Measurements from ENCODE around the gene RNASET2.
"Not testable (repeated sequence)": the region's sequence is repeated elsewhere in the genome, so short reads cannot be mapped to it uniquely, and the experiment has no call there.

The RNASET2 gene

DNA sequence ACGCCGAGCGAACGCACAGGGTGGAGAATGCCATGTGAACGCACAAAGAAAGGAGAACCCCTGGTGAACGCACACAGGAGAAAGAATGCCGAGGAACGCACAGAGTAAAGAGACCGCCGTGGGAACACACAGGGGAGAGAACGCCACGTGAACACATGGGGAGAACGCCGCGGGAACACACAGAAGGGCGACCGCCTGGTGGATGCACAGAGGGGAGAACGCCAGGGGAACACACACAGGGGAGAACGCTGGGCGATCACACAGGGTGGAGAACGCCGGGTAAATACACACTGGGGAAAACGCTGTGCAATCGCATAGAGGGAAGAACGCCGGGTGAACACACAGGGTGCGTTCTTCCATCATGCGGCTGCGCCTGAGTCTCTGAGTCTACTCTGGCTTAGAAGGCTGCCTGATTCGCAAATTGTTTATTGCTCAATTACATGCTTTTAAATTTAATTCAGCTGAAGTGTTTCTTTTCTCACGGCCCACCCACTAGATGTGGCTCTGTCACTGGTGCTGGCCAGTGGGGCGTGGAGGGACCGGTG lies 54.1 kb downstream of the RNASET2 start:
- DNase-seq = no peak

GRCh38 chr6:166901626-166902025 lies 54.7 kb downstream of the RNASET2 start:
- DNase-seq = no peak

DNA sequence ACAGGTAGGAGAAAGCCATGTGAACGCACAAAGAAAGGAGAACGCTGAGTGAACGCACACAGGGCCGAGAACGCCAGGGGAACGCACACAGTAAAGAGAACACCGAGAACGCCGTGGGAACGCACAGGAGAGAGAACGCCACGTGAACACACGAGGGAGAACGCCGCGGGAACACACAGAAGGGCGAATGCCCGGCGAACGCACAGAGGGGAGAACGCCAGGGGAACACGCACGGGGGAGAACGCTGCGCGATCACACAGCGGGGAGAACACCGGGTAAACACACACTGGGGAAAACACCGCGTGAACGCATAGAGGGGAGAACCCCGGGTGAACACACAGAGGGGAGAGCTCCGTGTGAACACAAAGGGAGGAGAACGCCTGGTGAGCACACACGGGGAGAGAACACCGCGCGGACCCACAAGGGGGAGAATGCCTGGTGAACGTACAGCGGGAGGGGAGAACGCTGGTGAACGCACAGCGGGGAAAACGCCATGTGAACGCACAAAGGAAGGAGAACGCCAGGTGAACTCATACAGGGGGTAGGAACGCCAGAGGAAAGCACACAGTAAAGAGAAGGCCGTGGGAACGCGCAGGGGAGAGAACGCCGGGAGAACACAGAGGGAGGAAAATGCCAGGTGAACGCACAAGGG lies 55.3 kb downstream of the RNASET2 start:
- no peak for DNase-seq

GRCh38 chr6:166900130-166900708 lies 56.1 kb downstream of the RNASET2 start:
- no peak for DNase-seq

- no peak for DNase-seq
Measured at GRCh38 chr6:166898910-166899309, 57.4 kb downstream of the RNASET2 start.

DNA sequence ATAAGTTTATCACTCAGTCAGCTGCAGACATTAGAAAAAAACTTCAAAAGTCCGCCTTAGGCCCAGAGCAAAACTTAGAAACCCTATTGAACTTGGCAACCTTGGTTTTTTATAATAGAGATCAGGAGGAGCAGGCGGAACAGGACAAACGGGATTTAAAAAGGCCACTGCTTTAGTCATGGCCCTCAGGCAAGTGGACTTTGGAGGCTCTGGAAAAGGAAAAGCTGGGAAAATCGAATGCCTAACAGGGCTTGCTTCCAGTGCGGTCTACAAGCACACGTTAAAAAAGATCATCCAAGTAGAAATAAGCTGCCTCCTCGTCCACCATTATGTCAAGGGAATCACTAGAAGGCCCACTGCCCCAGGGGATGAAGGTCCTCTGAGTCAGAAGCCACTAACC lies 61.7 kb downstream of the RNASET2 start:
- not testable (repeated sequence) for DNase-seq

DNA sequence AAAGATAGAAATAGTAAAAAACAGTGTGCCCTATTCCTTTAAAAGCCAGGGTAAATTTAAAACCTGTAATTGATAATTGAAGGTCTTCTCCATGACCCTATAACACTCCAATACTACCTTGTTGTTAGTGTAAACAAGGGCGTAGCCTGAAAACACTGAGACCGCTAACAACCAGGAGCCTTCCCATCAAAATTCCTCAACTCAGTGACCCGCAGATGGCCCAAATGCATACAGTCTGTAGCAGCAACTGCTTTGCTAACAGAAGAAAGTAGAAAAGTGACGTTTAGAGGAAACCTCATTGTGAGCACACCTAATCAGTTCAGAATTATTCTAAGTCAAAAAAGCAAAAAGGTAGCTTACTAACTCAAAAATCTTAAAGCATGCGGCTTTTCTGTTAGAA lies 63.9 kb downstream of the RNASET2 start:
- DNase-seq = not testable (repeated sequence)

GRCh38 chr6:166886773-166887172 lies 69.6 kb downstream of the RNASET2 start:
- not testable (repeated sequence) for DNase-seq

DNA sequence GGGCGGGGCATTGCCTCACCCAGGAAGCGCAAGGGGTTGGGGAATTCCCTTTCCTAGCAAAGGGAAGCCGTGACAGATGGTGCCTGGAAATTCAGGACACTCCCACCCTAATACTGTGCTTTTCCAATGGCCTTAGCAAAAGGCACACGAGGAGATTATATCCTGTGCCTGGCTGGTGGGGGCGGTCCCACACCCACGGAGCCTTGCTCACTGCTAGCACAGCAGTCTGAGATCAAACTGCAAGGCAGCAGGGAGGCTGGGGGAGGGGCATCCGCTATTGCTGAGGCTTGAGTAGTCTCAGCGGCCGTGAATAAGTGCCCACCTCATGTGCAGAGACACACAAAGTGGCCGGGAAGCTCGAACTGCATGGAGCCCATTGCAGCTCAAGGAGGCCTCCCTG lies 71.4 kb downstream of the RNASET2 start:
- DNase-seq = not testable (repeated sequence)

DNA sequence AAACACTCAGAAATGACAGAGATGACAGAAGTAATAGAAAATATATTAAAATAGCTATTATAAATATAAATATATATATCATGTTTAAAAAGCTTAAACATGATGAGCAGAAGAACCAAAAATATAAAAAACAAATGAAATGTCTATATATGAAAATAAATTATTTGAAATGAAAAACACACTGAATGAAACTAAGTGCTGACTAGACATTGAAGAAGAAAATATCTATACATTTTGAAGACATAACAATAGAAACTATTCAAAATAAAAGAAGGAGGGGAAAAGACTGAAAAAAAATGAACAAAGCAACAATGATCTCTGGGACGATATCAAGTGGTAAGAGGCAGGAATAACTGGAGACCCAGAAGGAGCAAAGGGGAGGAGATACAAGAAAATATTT lies 76.8 kb downstream of the RNASET2 start:
- no peak for DNase-seq
